HepG2 (cell line): ENCODE measurements around the gene VASN. TPM values are rescaled to one million over a fixed set of nuclear protein-coding genes. Genes with fewer than 3 reads are reported as not detected.

ENCODE experiments used
- ARNTL ChIP-seq: sonication (generic); formaldehyde crosslinking; IDR thresholded peaks from 2 replicates; pipeline ENCODE4 v1.4.0; 2020; ENCODE audit warnings: mild to moderate bottlenecking, missing genetic modification reagents
- ATF7 ChIP-seq, 2 experiments: fragments of 450-650 bp in 1 of 2; sonication (generic) in 1 of 2; formaldehyde crosslinking in 1 of 2; IDR thresholded peaks; 2 replicates each; pipeline versions ENCODE4 v1.4.0 to v1.6.1; 2016 to 2020; ENCODE audit warnings: antibody characterized with exemption in 1 of 2, mild to moderate bottlenecking in 1 of 2, missing genetic modification reagents in 1 of 2
- BCLAF1 ChIP-seq: fragments of 450-650 bp; IDR thresholded peaks from 2 replicates; pipeline ENCODE4 v1.6.1; 2017; ENCODE audit warnings: mild to moderate bottlenecking
- ETV6 ChIP-seq: sonication (generic); formaldehyde crosslinking; conservative IDR thresholded peaks from 2 replicates; pipeline ENCODE4 v1.4.0; 2020; ENCODE audit warnings: missing genetic modification reagents
- GLI4 ChIP-seq: sonication (generic); formaldehyde crosslinking; IDR thresholded peaks from 2 replicates; pipeline ENCODE4 v1.5.1; 2020; ENCODE audit warnings: missing genetic modification reagents, mild to moderate bottlenecking, moderate library complexity, borderline replicate concordance
- HDAC2 ChIP-seq: sonication (generic); formaldehyde crosslinking; IDR thresholded peaks from 2 replicates; pipeline ENCODE4 v1.4.0; 2020; ENCODE audit warnings: missing genetic modification reagents
- KAT2B ChIP-seq: fragments of 150-350 bp; IDR thresholded peaks from 2 replicates; pipeline ENCODE4 v1.6.1; 2014; ENCODE audit warnings: low read depth, low read length, borderline replicate concordance
- MAF1 ChIP-seq: sonication (generic); formaldehyde crosslinking; IDR thresholded peaks from 2 replicates; pipeline ENCODE4 v1.5.0; 2020; ENCODE audit warnings: missing genetic modification reagents, borderline replicate concordance
- MXD3 ChIP-seq: IDR thresholded peaks from 2 replicates; pipeline ENCODE4 v1.6.1; 2016; ENCODE audit warnings: mild to moderate bottlenecking, missing biosample characterization, missing genetic modification reagents
- NR2C2 ChIP-seq: sonication (generic); formaldehyde crosslinking; IDR thresholded peaks from 2 replicates; pipeline ENCODE4 v1.4.0; 2020; ENCODE audit warnings: missing genetic modification reagents, mild to moderate bottlenecking, moderate library complexity, borderline replicate concordance
- NR2F2 ChIP-seq: IDR thresholded peaks from 2 replicates; pipeline ENCODE4 v1.6.1; 2012; ENCODE audit warnings: low read depth, inconsistent platforms, borderline replicate concordance
- PHB2 ChIP-seq: fragments of 450-650 bp; IDR thresholded peaks from 2 replicates; pipeline ENCODE4 v1.6.1; 2018; ENCODE audit not compliant: partially characterized antibody
- POGZ ChIP-seq: sonication (generic); formaldehyde crosslinking; IDR thresholded peaks from 2 replicates; pipeline ENCODE4 v1.4.0; 2020; ENCODE audit warnings: mild to moderate bottlenecking, missing genetic modification reagents
- TFDP1 ChIP-seq: IDR thresholded peaks from 2 replicates; pipeline ENCODE4 v1.6.1; 2016; ENCODE audit warnings: missing compliant biosample characterization, missing genetic modification reagents, borderline replicate concordance
- TFE3 ChIP-seq: IDR thresholded peaks from 2 replicates; pipeline ENCODE4 v1.6.1; 2016
- WIZ ChIP-seq: sonication (generic); formaldehyde crosslinking; IDR thresholded peaks from 2 replicates; pipeline ENCODE4 v1.5.1; 2020; ENCODE audit warnings: mild to moderate bottlenecking, missing genetic modification reagents
- ZBTB3 ChIP-seq: sonication (generic); formaldehyde crosslinking; IDR thresholded peaks from 2 replicates; pipeline ENCODE4 v1.4.0; 2020; ENCODE audit warnings: low read depth, mild to moderate bottlenecking, moderate library complexity, missing genetic modification reagents, borderline replicate concordance
- ZBTB43 ChIP-seq: sonication (generic); formaldehyde crosslinking; conservative IDR thresholded peaks from 2 replicates; pipeline ENCODE4 v1.4.0; 2020; ENCODE audit warnings: missing genetic modification reagents
- ZNF18 ChIP-seq: sonication (generic); formaldehyde crosslinking; IDR thresholded peaks from 2 replicates; pipeline ENCODE4 v1.8.0; 2022; ENCODE audit warnings: mild to moderate bottlenecking, missing genetic modification reagents; ENCODE audit not compliant: insufficient replicate concordance
- polyA plus RNA-seq, 8 experiments: library from polyadenylated mRNA; depleted of rRNA in 3 of 8; stranded (reverse) in 7 of 8; unstranded in 1 of 8; fragments of >200 nt; fragmentation: Illumina TruSeq in 4 of 8; extraction: Trizol in 4 of 8; gene quantifications; 2 replicates each; pipeline versions ENCODE4 v1.2.1 to v1.2.3, GENCODE V29; 2011 to 2016; ENCODE audit warnings: low read depth in 4 of 8, missing spikeins in 1 of 8, mixed read lengths in 1 of 8; ENCODE audit not compliant: insufficient read depth in 1 of 8
- total RNA-seq, 5 experiments: library from RNA; depleted of rRNA; stranded (reverse); fragments of >200 nt; fragmentation: Illumina TruSeq; extraction: Trizol; gene quantifications; 2 replicates each; pipeline ENCODE4 v1.2.3, GENCODE V29; 2016; ENCODE audit warnings: low read depth in 1 of 5

VASN gene
- total and polyA plus RNA-seq, 2 of the 13 experiments (the other 11 are each of a cell fraction or from before 2014, with no cell fraction given), result 8.4 to 18.2 TPM

GRCh38 chr16:4370570-4371356 lies 885 bp upstream of the VASN start (continued):
- 0 out of 2 replicates have a peak, but pooled peaks have one; percentile 36 for TF ChIP-seq ZBTB43
- TF ChIP-seq MAF1 (CRISPR knock-in tag), result no peak
- no peak for TF ChIP-seq GLI4 (CRISPR knock-in tag)
- TF ChIP-seq TFDP1 (CRISPR knock-in tag), result no peak
- no peak for TF ChIP-seq NR2F2
- no peak for TF ChIP-seq PHB2
- no peak for TF ChIP-seq KAT2B
- no peak for TF ChIP-seq ARNTL (CRISPR knock-in tag)
- no peak for TF ChIP-seq POGZ (CRISPR knock-in tag)
- no peak for TF ChIP-seq WIZ (CRISPR knock-in tag)
- no peak for TF ChIP-seq NR2C2 (CRISPR knock-in tag)
- no peak for TF ChIP-seq ETV6
- TF ChIP-seq BCLAF1, result no peak
- TF ChIP-seq MXD3 (CRISPR knock-in tag), result no peak
- no peak for TF ChIP-seq ZNF18 (CRISPR knock-in tag)
- TF ChIP-seq ATF7 (IDR thresholded peaks at IDR 0.05), result no peak
- TF ChIP-seq ATF7 (CRISPR knock-in tag; IDR thresholded peaks at IDR 0.05), result no peak
- peak; percentile 51; the same call in 1 of the 2 replicates for TF ChIP-seq TFE3 (CRISPR knock-in tag)
- no peak; the same call in 1 of the 2 replicates for TF ChIP-seq HDAC2 (CRISPR knock-in tag)
- TF ChIP-seq ZBTB3 (CRISPR knock-in tag), result no peak; the same call in 1 of the 2 replicates
